ENCODE data around the gene DGKB.
A peak's percentile ranks its signal among the peaks of the same experiment; 100 is the strongest.

DGKB gene

DNA sequence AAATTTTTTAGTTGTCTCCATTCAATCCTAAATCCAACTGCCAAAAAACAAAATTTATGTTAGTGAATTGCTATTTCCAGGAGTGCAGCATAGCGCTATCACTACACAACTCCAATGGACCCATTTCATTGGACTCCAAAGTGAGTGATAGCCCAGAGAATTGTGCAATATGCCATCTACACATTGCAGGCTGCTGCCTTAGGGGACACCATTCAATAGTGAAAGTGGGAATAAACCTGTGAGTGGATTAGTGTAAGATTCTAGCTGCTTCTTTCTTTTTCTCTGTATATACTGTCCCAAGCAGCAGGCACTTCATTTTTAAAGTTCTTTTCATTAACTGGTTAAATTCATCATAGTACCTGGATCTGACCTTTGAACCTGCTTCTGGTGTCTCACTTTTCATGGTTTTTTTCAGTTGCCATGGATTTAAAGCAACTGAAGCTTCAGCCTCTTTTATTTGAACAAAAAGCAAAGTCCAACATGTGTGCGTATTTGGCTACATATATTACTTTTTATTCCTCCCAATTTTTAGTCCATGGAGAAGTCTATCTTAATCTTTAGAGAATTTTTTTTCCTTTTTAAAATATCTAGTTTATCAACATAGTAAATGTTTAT is 97.3 kb downstream of the DGKB start:
- Histone ChIP-seq H3K4me3 (ENCODE audit: low read depth, low read length) (no peak overlapping the region), H3K9me3 (no peaks in the 10 kb centered on the region), H3K4me1 (no peaks in the 10 kb centered on the region), H3K27me3 (no peaks in the 10 kb centered on the region), H3K36me3 (no peaks in the 10 kb centered on the region)
- no peak for DNase-seq
- TF ChIP-seq, protein P1, sequence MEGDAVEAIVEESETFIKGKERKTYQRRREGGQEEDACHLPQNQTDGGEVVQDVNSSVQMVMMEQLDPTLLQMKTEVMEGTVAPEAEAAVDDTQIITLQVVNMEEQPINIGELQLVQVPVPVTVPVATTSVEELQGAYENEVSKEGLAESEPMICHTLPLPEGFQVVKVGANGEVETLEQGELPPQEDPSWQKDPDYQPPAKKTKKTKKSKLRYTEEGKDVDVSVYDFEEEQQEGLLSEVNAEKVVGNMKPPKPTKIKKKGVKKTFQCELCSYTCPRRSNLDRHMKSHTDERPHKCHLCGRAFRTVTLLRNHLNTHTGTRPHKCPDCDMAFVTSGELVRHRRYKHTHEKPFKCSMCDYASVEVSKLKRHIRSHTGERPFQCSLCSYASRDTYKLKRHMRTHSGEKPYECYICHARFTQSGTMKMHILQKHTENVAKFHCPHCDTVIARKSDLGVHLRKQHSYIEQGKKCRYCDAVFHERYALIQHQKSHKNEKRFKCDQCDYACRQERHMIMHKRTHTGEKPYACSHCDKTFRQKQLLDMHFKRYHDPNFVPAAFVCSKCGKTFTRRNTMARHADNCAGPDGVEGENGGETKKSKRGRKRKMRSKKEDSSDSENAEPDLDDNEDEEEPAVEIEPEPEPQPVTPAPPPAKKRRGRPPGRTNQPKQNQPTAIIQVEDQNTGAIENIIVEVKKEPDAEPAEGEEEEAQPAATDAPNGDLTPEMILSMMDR (IDR thresholded peaks at IDR 0.05; ENCODE audit: low read depth, low read length) = no peak

DNA sequence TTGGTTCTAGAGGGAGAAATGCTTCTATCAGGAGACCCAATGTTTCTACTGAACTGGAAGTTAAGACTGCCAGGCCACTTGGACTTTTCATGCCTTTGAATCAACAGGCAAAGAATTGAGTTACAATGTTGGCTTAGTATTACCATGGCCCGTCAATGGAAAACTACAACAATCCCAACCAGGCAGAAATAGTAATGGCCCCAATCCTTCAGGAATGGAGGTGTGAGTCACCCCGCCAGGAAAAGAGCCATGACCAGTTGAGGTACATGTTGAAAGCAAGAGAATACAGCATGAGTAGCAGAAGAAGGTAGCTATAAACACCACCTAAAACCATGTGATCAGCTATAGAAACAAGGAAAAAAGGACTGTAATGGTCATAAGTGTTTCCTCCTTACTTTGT is 101.9 kb downstream of the DGKB start:
- H3K4me1 ChIP-seq = no peaks in the 10 kb centered on the region
- H3K9me3 ChIP-seq = no peaks in the 10 kb centered on the region
- no peaks in the 10 kb centered on the region for H3K27me3 ChIP-seq
- no peaks in the 10 kb centered on the region for H3K36me3 ChIP-seq
- TF ChIP-seq, protein P1 (IDR thresholded peaks at IDR 0.05; ENCODE audit: low read depth, low read length) = no peak
- no peak overlapping the region for H3K4me3 ChIP-seq (ENCODE audit: low read depth, low read length)
- DNase-seq = no peak

- TF ChIP-seq, protein P1 (IDR thresholded peaks at IDR 0.05; ENCODE audit: low read depth, low read length) = no peak
- Histone ChIP-seq H3K9me3 (no peaks in the 10 kb centered on the region), H3K4me3 (ENCODE audit: low read depth, low read length) (no peak overlapping the region), H3K27me3 (no peaks in the 10 kb centered on the region), H3K4me1 (no peaks in the 10 kb centered on the region; the same call in 1 of the 2 replicates), H3K36me3 (no peaks in the 10 kb centered on the region)
- DNase-seq = no peak
Observed at GRCh38 chr7:14793151-14793550, 109.4 kb downstream of the DGKB start.

DNA sequence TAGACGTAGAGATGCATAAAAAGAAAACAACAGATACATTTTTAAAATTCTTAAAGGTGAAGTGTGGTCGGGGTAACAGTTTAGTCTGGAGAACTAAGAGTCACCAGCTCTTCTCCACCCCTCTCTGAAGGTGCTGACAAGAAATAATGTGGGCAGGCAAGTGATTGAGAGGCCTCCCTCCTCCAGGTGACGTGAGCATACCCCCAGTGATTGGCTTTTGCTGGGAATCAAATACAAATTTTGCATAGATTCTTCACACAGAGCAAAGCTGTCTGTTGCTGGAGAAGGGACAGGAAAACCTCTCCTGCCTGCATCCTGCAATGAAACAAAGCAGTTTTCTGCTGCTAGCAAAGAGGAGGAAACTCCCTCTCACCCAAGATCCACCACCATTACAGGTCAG is 115.0 kb downstream of the DGKB start:
- TF ChIP-seq, protein P1 (IDR thresholded peaks at IDR 0.05; ENCODE audit: low read depth, low read length) = no peak
- no peaks in the 10 kb centered on the region for H3K36me3 ChIP-seq
- H3K4me1 ChIP-seq = no peaks in the 10 kb centered on the region; the same call in 1 of the 2 replicates
- no peak for DNase-seq
- H3K4me3 ChIP-seq (ENCODE audit: low read depth, low read length) = no peak overlapping the region
- H3K9me3 ChIP-seq = no peaks in the 10 kb centered on the region
- no peaks in the 10 kb centered on the region for H3K27me3 ChIP-seq

GRCh38 chr7:14786314-14786895 is 116.1 kb downstream of the DGKB start:
- TF ChIP-seq, protein P1 (IDR thresholded peaks at IDR 0.05; ENCODE audit: low read depth, low read length) = no peak
- no peaks in the 10 kb centered on the region; the same call in 1 of the 2 replicates for H3K4me1 ChIP-seq
- H3K36me3 ChIP-seq = no peaks in the 10 kb centered on the region
- no peaks in the 10 kb centered on the region for H3K27me3 ChIP-seq
- no peak overlapping the region for H3K4me3 ChIP-seq (ENCODE audit: low read depth, low read length)
- no peaks in the 10 kb centered on the region for H3K9me3 ChIP-seq
- peak; percentile 22 for DNase-seq

- H3K27me3 ChIP-seq = no peaks in the 10 kb centered on the region
- H3K4me1 ChIP-seq = no peaks in the 10 kb centered on the region
- H3K4me3 ChIP-seq (ENCODE audit: low read depth, low read length) = no peak overlapping the region
- peaks cover 3% of the 10 kb centered on the region; the same call in 1 of the 2 replicates for H3K9me3 ChIP-seq
- H3K36me3 ChIP-seq = no peaks in the 10 kb centered on the region
- TF ChIP-seq, protein P1 (IDR thresholded peaks at IDR 0.05; ENCODE audit: low read depth, low read length) = no peak
- no peak for DNase-seq
Observed at GRCh38 chr7:14777806-14778205, 124.7 kb downstream of the DGKB start.
